AG20443 (cell line): ENCODE results near the gene TSHZ2.
"Not testable (repeated sequence)": the region's sequence is repeated elsewhere in the genome, so short reads cannot be mapped to it uniquely, and the experiment has no call there.

Experiments
- DNase-seq: peaks from one replicate; pipeline ENCODE4 v3.0.0; 2012; ENCODE audit warnings: low spot score, mixed read lengths

The TSHZ2 gene

DNA sequence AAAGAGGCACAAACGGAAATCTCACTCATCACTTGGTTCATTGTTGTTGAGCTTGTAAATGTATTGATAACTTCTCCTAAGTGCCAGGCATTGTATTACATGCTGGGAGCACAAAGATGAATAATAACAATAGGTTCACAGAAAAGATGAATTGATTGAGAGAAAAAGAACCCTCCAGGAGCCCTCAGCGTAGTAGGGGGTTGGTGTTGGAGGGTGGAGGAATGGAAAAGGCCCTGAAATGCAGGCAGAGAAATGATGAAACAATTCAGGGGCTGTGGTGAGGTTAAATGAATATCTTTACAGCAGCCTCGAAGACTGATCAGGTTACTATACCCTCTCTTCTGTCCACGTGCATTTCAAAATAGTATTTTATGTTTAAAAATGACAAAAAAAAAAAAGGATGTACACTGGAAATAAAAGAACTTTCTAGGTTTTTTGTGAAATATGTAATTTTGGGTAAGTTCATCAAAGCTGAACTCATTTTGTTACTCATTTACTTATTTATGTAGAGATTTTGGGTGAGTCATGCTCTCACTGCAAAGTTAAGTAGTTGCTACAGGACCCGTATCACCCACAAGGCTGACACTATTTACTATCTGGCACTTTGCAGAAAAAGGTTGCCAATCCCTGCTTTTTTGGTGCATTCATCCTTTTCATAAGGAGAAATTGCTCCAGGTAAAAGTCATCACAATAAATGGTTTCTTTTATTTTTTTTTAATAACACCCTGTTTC lies 344.2 kb downstream of the TSHZ2 start:
- DNase-seq: no peak

DNA sequence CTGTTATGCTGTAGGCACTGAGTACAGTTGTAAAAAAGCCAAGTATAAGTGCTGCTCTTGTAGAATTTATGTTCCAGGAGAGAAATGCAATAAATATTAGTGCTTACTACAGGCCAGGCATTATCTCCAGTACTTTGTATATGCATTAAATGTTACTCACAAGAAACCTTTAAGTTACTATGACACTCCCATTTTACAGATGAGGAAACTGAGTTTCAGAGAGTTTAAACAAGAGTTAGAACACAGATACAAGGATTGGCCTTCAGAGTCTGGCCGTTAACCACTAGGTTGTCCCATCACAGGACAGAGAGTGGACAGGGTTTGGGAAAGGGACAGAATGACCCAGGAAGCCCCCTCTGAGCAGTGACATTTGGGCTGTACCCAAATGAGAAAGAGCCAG lies 347.0 kb downstream of the TSHZ2 start:
- no peak for DNase-seq

DNA sequence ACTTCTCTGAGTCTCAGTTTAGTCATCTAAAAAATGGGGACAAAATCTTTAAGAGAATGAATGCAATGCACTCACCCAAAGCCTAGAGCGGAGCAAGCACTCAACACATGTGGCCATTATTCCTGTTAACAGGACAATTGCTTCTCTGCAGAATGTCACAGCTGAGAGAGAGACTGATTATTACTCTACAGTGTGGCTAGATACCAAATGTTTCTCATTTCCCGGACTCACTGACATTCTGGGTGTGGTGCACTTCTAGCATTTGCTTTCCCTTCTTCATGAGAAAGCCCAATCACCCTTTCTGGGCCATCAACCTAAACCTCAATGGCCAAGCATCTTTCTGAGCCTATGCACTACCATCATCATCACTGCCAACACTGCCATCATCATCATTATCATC lies 347.6 kb downstream of the TSHZ2 start:
- DNase-seq: no peak

DNA sequence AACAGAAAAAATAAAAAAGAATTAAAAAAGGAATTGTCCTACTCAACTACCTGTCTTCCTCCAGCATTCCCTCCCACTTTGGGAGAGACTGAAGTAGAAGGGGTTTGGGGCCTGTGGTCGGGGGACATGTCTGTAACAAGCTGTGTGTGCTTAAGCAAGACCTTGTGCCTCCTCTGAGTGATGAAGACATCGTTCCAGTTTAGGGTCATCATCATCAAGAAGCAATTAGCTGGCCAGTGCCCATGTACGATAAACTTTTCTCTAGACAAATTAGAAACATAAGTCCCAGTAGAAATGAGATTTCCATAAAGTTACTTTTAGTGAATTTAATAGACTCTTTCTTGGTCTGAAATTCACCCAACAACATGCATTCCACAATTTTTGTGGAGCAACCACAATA lies 348.5 kb downstream of the TSHZ2 start:
- no peak for DNase-seq

DNA sequence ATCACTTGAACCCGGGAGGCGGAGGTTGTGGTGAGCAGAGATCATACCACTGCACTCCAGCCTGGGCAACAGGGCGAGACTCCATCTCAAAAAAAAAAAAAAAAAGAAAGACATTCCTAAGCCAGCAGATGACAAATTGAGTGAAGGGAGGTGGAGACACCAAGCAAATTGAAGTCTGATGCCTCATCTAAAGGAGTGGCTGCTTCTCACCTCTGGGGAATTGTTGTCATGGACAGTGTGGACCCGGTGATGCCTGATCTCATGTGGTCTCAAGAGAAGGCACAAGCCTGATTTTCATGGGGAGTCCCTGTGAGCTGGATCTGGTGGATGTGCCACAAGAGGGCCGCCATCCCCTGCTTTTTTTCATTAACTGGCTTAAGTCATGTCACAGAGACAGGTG lies 349.4 kb downstream of the TSHZ2 start:
- DNase-seq: no peak

DNA sequence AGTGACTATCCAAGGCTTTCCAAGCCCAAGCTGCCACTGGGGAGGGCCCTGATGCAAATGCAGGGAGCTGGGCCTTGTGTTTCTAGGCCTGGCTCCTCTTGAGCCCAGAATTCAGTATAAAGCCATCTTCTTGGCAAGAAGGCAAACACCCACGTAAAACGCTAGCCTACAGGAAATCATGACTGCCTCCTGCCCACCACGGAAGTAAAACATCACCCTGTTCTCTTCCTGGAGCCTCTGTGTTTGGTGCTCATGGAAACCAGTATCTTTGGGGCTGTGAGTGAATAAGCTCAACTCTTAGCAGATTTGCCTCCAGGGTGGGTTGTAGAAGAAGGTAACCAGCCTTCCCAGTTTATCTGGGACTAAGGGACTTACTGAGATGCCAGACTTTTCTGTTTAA lies 350.5 kb downstream of the TSHZ2 start:
- no peak for DNase-seq

DNA sequence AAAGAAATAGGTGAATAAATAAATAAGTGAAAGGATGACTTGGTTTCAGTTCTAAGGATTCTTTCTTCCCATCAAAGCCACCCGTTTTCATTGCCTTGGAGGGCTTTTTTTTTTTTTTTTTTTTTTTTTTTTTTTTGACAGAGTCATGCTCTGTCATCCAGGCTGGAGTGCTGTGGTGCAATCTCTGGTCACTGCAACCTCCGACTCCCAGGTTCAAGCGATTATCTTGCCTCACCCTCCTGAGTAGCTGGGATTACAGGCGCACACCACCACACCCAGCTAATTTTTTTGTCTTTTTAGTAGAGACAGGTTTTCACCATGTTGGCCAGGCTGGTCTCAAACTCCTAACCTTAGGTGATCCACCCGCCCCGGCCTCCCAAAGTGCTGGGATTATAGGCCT lies 351.3 kb downstream of the TSHZ2 start:
- not testable (repeated sequence) for DNase-seq

DNA sequence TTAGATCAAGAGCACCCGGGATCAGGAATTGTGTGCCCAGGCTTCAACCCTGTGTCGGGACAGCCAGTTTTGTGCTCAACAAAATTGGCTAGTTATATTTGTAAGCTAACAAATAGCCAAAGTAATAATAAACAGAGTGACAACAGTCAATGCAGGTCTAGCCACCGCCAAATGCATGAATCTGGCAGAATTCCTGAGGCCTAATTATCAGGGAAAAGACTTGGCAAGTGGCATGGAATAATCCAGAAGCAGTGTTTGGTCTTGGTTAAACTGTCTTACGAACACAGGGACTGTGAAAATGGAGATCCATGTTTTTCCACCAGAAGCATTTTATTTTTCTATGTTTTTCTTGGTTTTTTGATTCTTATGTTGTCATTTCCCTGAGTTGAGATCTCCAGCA lies 352.7 kb downstream of the TSHZ2 start:
- no peak for DNase-seq

DNA sequence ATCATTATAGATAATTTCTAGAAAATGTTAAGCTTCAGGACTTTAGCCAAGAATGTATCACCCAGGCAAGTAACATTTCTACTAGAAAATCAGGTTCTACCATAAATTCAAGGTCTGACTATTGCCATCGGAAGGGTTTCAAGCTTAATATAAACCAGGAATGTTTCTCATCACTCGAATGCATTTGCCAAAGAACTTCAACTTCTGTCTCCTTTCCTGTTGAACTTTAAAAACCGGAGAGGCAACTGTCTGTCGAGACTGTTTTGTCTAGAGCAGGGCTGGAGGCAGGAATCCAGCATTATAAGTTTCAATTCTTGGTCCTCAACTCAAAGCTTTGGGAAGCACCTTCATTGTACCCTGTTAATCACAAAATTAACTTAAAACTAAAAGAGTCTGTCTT lies 356.8 kb downstream of the TSHZ2 start:
- DNase-seq: no peak

DNA sequence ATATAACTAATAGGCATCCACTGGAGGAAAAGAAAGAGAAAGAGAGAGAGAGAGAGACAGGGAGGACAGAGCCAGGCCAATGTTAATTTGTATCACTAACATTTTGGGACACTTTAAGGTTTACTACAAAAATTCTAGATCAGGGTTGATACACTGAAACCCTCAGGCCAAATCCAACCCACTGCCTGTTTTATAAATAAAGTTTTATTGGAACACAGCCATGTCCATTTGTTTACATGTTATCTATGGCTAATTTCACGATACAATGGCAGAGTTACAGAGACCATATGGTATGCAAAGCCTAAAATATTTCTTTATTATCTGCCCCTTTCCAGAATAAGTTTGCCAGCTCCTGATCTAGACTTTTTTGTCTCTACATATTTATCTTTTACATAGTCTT lies 357.6 kb downstream of the TSHZ2 start:
- no peak for DNase-seq

DNA sequence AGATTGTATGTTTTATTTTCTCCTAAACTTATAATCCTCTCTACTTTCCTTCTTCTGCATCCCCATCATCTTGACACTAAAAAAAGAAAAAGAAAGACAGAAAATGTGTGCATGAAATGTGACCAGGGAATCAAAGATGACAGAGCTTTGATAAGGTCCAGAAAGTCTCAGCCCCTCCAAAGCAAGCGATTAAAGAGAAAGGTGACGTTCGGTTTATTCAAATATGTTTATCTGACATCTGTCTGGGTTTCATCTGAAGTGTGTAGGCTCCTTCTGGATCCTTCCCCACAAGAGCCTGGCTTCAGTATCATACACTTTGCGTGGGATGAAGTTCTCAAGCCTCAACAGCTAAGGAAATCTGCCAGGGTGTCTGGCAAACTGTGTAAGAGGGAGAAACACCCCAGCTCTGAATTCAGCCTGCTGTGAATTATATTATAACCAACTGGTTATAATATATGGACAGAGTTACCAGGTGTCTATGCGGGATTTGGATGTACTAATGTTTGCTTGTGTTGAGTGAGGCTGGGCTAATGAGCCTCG lies 358.5 kb downstream of the TSHZ2 start:
- DNase-seq: no peak

DNA sequence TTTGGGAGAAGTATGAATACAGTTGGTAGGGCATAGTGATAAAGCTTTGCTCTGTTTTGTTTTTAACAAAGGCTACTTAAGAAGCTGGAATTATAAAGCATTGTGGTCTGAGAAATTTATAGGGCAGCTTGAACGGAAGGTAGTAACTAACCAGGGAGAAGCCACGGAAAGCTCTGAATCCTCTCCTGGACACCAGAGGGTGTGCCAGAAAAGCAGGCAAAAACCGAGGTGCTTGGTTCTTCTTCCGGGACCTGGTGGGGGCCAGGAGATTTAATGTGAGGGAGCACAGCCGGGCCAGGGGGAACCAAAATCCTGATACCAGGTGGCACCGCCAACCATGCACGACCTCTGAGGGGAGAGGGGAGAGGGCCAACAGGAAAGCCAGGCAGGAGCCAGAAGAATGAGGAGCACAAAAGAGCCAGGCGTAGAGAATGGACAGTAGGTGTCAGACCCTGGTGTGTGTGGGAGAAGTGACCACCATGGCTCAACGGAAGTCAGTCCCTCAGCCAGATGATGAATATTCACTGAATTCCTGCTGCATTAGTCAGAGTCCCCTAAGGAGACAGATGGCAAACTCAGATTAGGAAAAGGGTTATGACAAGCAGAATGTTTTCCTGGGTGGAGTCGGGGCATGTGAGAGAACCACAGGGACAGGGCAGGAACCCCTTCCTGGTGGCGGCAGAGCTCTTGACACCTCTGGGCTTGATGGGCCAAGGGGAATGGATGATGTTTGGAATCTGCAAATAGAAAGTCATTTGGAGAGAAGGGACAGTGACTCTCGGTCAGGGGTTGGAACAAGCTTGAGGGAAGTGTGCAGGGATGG lies 359.2 kb downstream of the TSHZ2 start:
- peak; percentile 76 for DNase-seq

DNA sequence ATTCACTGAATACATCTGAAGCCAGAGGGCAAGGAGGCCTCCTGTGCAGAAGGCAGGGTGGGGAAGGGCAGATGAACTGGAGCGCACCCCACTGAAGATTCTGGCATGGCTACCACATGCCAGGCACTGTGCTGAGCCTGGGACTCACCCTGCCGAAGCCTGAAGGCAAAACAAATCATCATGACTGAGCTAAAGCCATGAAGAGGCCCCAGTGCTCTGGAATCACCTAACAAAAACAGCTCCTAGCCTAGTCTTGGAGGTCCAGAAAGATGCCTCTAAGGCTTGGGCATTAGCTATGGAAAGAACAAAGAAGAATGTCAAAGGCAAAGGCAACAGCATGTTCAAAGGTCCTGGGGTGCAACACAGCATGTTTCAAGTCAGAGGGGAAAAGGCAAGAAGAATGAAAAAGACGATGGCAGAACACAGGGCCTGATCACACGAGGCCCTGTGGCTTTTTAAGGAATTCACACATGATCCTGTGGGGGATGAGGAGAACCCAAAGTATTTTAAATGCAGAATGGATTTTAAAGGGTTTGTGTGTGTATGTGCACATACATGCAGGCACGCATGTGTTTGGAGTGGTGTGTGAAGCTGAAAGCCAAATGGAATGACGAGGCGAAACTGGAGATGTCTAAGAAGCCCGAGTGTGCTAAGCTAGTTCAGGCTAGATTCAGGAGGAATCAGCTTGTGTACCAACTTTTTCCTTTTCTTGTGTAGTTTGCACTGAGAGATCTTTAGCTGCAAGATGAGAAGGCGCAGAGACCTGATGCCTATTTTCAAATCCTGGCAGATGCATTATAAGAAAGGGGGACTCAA lies 360.1 kb downstream of the TSHZ2 start:
- no peak for DNase-seq

DNA sequence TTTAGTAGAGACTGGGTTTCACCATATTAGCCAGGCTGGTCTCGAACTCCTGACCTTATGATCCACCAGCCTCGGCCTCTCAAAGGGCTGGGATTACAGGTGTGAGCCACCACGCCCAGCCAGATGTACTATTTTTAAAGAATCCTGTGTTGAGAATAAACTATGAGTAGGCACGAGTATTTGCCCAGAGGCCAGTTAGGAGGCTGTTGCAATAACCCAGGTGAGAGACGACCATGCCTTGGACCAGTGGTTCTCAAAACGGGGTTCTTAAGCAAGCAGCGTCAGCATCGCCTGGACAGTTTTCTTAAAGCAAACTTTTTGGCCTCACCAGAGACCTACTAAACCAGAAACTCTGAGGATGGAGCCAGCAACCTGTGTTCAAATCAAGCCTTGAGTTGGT lies 362.7 kb downstream of the TSHZ2 start:
- no peak for DNase-seq

DNA sequence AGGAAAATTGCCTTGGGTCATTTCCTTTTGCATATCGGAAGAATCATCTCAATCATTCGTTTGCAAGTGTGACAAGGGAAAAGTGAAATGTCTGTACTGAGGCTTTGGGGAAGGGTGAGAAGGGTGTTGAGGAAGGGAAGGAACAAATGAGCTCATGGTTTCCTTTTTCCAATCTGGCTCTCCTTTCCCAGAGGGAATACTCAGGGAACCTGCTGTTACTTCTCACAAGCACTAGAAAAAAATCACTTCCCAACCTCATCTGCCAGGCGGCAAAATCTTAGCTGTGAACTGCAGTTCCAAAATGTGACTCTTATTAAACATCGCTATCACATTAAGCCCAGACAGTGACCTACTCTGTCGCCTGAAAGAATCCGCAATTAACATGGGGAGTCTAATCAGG lies 363.4 kb downstream of the TSHZ2 start:
- DNase-seq: no peak

DNA sequence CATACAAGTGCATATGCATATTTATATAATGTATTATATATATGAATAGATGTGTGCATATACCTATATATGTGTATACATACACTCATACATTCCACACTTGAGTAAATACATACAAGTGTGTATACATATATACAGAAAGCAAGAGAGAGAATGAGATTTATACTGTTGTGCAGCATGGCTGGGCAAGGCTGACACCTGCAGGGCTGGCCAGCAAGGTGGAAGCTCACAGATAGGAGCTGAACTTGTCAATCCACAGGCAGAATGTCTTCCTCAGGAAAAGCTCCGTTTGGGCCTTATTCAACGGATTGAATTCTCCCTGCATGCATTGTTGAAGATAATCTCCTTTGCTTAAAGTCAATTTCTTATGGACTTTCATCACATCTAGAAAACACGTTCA lies 364.7 kb downstream of the TSHZ2 start:
- no peak for DNase-seq

DNA sequence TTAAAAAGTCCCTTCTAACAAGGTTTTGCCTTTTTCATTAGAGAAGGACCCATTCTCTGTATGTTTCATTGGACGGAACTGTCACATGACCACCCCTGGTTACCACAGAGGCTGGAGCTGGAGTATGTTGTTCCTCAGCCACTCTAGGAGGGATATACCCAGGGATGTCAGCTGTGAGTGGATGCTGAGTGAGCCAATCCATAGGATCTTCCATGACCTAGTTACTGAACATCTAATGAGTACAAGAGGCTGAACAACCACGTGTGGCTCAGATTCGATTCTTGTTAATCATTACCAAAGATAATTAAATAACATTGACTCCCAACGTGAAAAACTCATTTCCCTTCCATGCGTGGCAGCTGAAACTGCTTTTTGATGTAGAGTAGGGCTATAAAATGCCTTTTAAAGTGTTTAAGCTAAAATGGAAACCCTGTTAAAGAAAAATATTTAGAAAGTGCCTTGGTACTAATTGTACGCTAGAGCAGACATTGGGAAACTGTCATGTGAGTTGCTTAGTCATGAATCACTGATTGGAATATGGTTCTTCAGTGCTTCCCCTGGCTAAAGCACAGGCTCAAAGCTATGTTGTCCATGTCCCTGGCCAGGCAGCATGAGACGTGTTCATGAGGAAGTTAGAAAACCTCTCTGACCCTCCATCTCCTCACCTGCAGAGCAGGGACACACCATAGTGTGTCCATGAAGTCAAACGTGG lies 365.4 kb downstream of the TSHZ2 start:
- no peak for DNase-seq

DNA sequence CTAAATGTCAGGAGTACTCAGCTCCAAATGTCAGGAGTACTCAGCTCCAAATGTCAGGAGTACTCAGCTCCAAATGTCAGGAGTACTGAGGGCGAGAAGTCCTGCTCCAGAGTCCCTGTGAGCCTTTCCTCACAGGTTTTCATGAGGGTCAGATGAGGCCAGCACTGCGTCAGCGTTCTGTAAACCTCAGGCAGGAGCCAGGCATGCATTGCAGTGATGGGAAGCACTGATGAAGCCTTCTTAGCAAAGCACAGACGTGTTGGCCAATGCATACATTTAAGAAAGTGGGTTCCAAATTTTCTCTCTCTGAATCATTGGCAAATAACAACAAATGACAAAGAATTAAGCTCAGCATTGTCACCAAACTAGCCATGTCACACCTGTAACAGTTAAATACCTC lies 366.6 kb downstream of the TSHZ2 start:
- no peak for DNase-seq

DNA sequence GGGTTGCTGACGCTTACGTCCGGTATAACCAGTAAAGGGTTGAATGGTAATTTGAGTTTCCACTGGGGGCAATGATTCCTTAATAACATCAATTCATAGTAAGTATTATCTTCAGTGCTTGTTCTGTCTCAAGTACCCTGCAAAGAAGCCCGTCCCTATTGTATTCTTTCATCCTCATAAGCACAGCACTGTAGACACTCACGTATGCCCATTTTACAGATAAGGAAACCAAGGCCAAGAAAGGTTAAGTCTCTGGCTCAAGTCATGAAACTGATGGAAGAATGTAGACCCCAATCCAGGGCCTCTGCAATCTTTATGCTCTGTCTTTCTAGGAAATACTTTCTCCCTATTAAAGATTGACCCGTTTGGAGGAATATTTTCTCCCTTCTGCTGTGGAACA lies 370.3 kb downstream of the TSHZ2 start:
- DNase-seq: no peak

DNA sequence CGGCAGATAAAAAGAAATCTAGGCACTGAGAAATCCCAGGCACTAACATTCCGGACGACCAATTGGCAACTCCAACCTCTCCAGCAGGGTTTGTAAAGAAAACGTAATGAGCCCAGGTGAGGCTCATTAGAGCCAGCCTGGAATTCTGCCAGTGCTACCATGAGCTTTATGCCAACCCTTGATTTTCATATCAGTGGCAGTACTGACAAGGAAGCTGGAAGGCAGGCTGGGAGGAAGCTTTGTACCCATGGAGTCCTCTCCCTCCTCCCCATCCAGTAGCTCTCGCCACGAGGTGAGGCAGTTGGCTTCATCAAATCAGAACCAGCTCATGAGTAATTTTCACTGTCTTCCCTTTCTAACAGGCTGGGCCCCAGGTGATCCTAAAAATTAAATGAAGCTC lies 371.3 kb downstream of the TSHZ2 start:
- no peak for DNase-seq

DNA sequence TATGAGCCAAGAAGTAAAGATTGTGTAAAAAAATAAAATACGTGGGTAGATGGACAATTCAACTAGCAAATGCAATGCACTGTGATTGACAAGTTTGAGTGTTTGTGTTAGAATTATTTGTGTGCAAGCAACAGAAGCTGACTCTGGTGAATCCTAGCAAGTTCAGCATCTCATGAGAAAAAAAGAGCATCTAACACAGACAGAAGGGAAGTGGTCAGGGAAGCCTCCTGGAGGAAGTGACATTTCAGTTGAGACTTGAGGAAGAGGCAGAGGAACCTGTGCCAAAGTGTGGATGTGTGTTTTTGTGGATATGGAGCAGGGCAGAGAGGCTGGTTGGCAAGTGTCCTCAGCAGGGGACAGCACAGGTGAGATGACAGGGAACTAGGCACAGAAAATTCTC lies 372.7 kb downstream of the TSHZ2 start:
- DNase-seq: no peak
